ENCODE measurements around the gene FMNL1. TPM values are rescaled to one million over a fixed set of nuclear protein-coding genes. Genes with fewer than 3 reads are reported as not detected.

The FMNL1 gene
- total and polyA plus RNA-seq, 10 of the 15 experiments (the other 5 are each of a cell fraction or from before 2014, with no cell fraction given) = 3.3 to 108 (median 19.5) TPM

- Histone ChIP-seq H3K79me2 (ENCODE audit: control insufficient read depth, insufficient read depth, low read length) (no peaks in the 10 kb centered on the region), H3K9ac (ENCODE audit: control insufficient read depth, insufficient read depth, low read length) (no peak overlapping the region), H4K20me1 (ENCODE audit: control insufficient read depth, insufficient read depth) (no peaks in the 10 kb centered on the region), H3K4me2 (ENCODE audit: control insufficient read depth, insufficient read depth) (no peak overlapping the region), H3K9me3 (replicated peaks; ENCODE audit: control insufficient read depth, insufficient read depth, low read length) (no peaks in the 10 kb centered on the region), H3K4me3 (no peak overlapping the region), H3K27ac (ENCODE audit: control insufficient read depth, insufficient read depth) (no peak overlapping the region), H3K36me3 (ENCODE audit: control insufficient read depth in 2 of 2, insufficient read depth in 2 of 2, low read length in 1 of 2) (peaks cover 18 to 28% of the 10 kb centered on the region in 2 experiments), H3K4me1 (ENCODE audit: control insufficient read depth, insufficient read depth, low read length) (peaks cover 4% of the 10 kb centered on the region; the same call in 1 of the 2 replicates), H3K27me3 (replicated peaks in 1 of 2; ENCODE audit: control insufficient read depth in 2 of 2, insufficient read depth in 2 of 2, low read length in 1 of 2) (no peaks in the 10 kb centered on the region), H2AFZ (ENCODE audit: control insufficient read depth, low read depth, low read length) (no peak overlapping the region)
- TF ChIP-seq RELA (IDR thresholded peaks at IDR 0.05; ENCODE audit: borderline replicate concordance, partially characterized antibody) (no peak), BCL3 (IDR thresholded peaks at IDR 0.05; ENCODE audit: borderline replicate concordance, insufficient read depth, low read depth, low read length, poor library complexity, severe bottlenecking) (no peak), SPI1 (IDR thresholded peaks at IDR 0.05; ENCODE audit: borderline replicate concordance, insufficient read depth, low read depth, low read length) (no peak), CHD1 (IDR thresholded peaks at IDR 0.05; ENCODE audit: low read depth, low read length) (no peak), ZBTB11 (CRISPR knock-in tag; IDR thresholded peaks at IDR 0.05) (no peak), WRNIP1 (IDR thresholded peaks at IDR 0.05; ENCODE audit: borderline replicate concordance, low read depth, low read length) (no peak), SMARCA5 (IDR thresholded peaks at IDR 0.05) (no peak), USF2 (IDR thresholded peaks at IDR 0.05; ENCODE audit: borderline replicate concordance, low read depth, low read length) (no peak), CTCF (IDR thresholded peaks at IDR 0.05 in 2 of 3, conservative IDR thresholded peaks at IDR 0.05 in 1 of 3; ENCODE audit: control insufficient read depth in 2 of 3, extremely low read depth in 1 of 3, insufficient read depth in 1 of 3, low read depth in 3 of 3, low read length in 3 of 3) (no peak)
- FAIRE-seq (no peak), ATAC-seq (no peak), DNase-seq (ENCODE audit: low read depth, low spot score) (no peak)
- ChIA-PET CTCF (interaction anchor here (0.7 to 10.7 kb wide), 31 partner anchors 10 to 138 kb away, joined by 3 to 291 read pairs (median 6); partner anchors contain the start of genes FMNL1 and MAP3K14), SMC1A (ENCODE audit: uncharacterized antibody, unreplicated experiment) (interaction anchor here (0.9 to 6.0 kb wide), 26 partner anchors 10 to 116 kb away, joined by 3 to 184 read pairs (median 10); partner anchors contain the start of gene MAP3K14), POLR2A (interaction anchor here (1.0 to 3.0 kb wide), 9 partner anchors 17 to 112 kb away, joined by 3 to 19 read pairs (median 7); partner anchors contain the start of gene MAP3K14), RAD21 (ENCODE audit: unreplicated experiment) (interaction anchor here (0.9 to 6.2 kb wide), 26 partner anchors 11 to 143 kb away, joined by 3 to 150 read pairs (median 6); partner anchors contain the start of genes ACBD4, FMNL1 and MAP3K14)
- in situ Hi-C loops (cut with MboI) (loop anchor here (5.0 kb wide), 1 partner anchor 109 kb away; no protein-coding TSS in a partner anchor), intact Hi-C loops (cut with micrococcal nuclease; ENCODE audit: unreplicated experiment) (loop anchor here (1.0 to 5.0 kb wide), 3 partner anchors 37 to 107 kb away; partner anchors contain the start of gene FMNL1)
- no TSS peak for BruUV-seq (replicated peaks)
- WGBS (ENCODE audit: insufficient coverage, insufficient replicate concordance, low lambda C conversion rate, missing lambda C conversion rate) = 83% methylated on average over 7 of the region's 7 CpGs
Measured at GRCh38 chr17:45277992-45278391, 56.3 kb downstream of the FMNL1 start.
